Right cardiac atrium (tissue), 5 donors: ENCODE measurements around the gene AEBP2. TPM values are rescaled to one million over a fixed set of nuclear protein-coding genes. Genes with fewer than 3 reads are reported as not detected.

Experiments used
- ATAC-seq, 2 donors: fragments of 200-7000 bp; cut with Tn5 transposase; one replicate each; pipeline versions ENCODE4 v1.8.0 to v1.9.1; 2020; ENCODE audit warnings: moderate library complexity in 2 of 2, mild to moderate bottlenecking in 1 of 2
- DNase-seq, 3 donors: peaks; one replicate each; pipeline ENCODE4 v3.0.0-alpha.2; 2020
- H3K27ac ChIP-seq: one replicate; pipeline ENCODE4 v1.5.1; 2013; ENCODE audit warnings: mild to moderate bottlenecking, low read length, control low read depth, moderate library complexity
- H3K27me3 ChIP-seq: one replicate; pipeline ENCODE4 v1.6.1; 2013; ENCODE audit not compliant: control insufficient read depth, insufficient read depth
- H3K4me1 ChIP-seq: one replicate; pipeline ENCODE4 v1.6.1; 2013; ENCODE audit warnings: low read length; ENCODE audit not compliant: control insufficient read depth, insufficient read depth
- H3K4me3 ChIP-seq: one replicate; pipeline ENCODE4 v1.5.1; 2013; ENCODE audit warnings: low read length, control low read depth
- H3K9me3 ChIP-seq: one replicate; pipeline ENCODE4 v1.6.1; 2013; ENCODE audit warnings: low read length; ENCODE audit not compliant: control insufficient read depth
- WGBS: extraction: QIAGEN DNeasy Blood & Tissue Kit; methylation state at CpG from one replicate; pipeline ENCODE4 v1.1.7; 2013; 5-methylcytosine and 5-hydroxymethylcytosine counted together
- intact Hi-C, 4 donors: fragments of 100-400 bp; cut with DNase I; formaldehyde crosslinking; loops; one replicate each; pipeline versions ENCODE4 v1.11.0 to v1.14.0; 2022 to 2023
- polyA plus RNA-seq: library from polyadenylated mRNA; stranded (reverse); fragments of 200-250 nt; gene quantifications from one replicate; pipeline ENCODE4 v1.2.3, GENCODE V29; 2013
- total RNA-seq, 4 donors: library from RNA; stranded (reverse); fragmentation: NEBNext Ultra II Directional; extraction: Animal tissue kit (Norgen Biotek cat#: 25700); gene quantifications; one replicate each; pipeline ENCODE4 v1.2.1, GENCODE V29; 2021
- donor health status: healthy with polysubstance abuse.
- donor health status: DM: no; HTN: yes; CAD: no.
- donor health status: DM: no; HTN: no; CAD: no.
- donor health status: DM: no; HTN: yes; CAD: no; lungs with severe emphysema.
- donor health status: DM: yes; HTN: yes; CAD: no.

Gene AEBP2
- total and polyA plus RNA-seq, 5 donors: 11.9 to 35.3 (median 34.0) TPM

- intact Hi-C loops: no loop called here
- no peaks in the 10 kb centered on the region for H3K9me3 ChIP-seq
Measured at GRCh38 chr12:19483727-19484126, 44.4 kb downstream of the AEBP2 start.

DNA sequence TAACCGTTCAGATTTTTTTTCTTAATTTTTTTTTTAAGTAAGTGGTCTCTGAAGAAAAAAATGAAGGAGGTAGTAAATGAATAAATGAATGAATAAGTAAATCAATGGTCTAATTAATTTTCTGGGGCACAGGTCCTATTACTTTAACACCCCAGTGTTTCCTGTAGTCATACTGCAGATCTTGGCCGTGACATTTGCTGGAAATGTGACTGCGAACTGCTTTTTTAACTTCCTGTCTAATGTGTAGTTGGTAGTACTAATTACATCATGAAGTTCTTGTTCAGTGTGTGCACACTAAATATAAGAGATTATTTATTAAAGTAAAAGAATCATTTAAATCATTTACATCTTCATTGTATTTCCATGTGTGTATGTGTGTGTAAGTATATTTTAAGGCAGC lies 45.4 kb downstream of the AEBP2 start:
- 70% methylated on average over 3 of the region's 3 CpGs for WGBS
- Histone ChIP-seq H3K9me3 (no peaks in the 10 kb centered on the region), H3K4me3 (no peak overlapping the region), H3K27me3 (no peaks in the 10 kb centered on the region), H3K4me1 (peaks cover 9% of the 10 kb centered on the region), H3K27ac (no peak overlapping the region)
- intact Hi-C loops: no loop called here
- no peak for ATAC-seq
- DNase-seq: no peak

More at GRCh38 chr12:19483727-19484126, 44.4 kb downstream of the AEBP2 start:
- DNase-seq: no peak
- Histone ChIP-seq H3K27me3 (no peaks in the 10 kb centered on the region), H3K4me1 (peaks cover 9% of the 10 kb centered on the region), H3K27ac (no peak overlapping the region), H3K4me3 (no peak overlapping the region)
- 75% methylated on average over 4 of the region's 4 CpGs for WGBS
- ATAC-seq: no peak

GRCh38 chr12:19485240-19485639 lies 45.9 kb downstream of the AEBP2 start:
- Histone ChIP-seq H3K27ac (no peak overlapping the region), H3K4me1 (peaks cover 9% of the 10 kb centered on the region), H3K4me3 (no peak overlapping the region), H3K9me3 (no peaks in the 10 kb centered on the region), H3K27me3 (no peaks in the 10 kb centered on the region)
- intact Hi-C loops: no loop called here
- ATAC-seq: no peak
- DNase-seq: no peak
- WGBS: 73% methylated on average over 6 of the region's 6 CpGs

DNA sequence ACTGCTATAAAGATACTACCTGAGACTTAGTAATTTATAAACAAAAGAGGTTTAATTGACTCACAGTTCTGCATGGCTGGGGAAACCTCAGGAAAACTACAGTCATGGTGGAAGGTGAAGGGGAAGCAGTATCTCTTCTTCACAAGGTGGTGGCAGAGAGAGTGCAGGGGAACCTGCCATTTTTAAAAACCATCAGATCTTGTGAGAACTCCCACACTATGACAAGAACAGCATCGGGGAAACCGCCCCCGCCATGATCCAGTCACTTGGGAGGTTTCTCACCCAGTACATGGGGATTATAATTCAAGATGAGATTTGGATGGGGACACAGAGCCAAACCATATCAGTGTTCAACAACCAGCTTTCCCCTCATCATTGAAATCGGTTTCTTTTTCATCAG lies 49.9 kb downstream of the AEBP2 start:
- DNase-seq (no peak), ATAC-seq (no peak)
- no peaks in the 10 kb centered on the region for H3K27me3 ChIP-seq
- H3K27ac ChIP-seq: no peak overlapping the region
- no peaks in the 10 kb centered on the region for H3K9me3 ChIP-seq
- no peak overlapping the region for H3K4me3 ChIP-seq
- WGBS: 93% methylated on average over 4 of the region's 4 CpGs
- H3K4me1 ChIP-seq: peaks cover 2% of the 10 kb centered on the region
- intact Hi-C loops: no loop called here

- ATAC-seq: no peak
- Histone ChIP-seq H3K9me3 (no peaks in the 10 kb centered on the region), H3K4me1 (peaks cover 2% of the 10 kb centered on the region), H3K4me3 (no peak overlapping the region), H3K27me3 (no peaks in the 10 kb centered on the region), H3K27ac (no peak overlapping the region)
- intact Hi-C loops: no loop called here
- WGBS: 74% methylated on average over 3 of the region's 3 CpGs
- no peak for DNase-seq
Measured at GRCh38 chr12:19490908-19491307, 51.6 kb downstream of the AEBP2 start.

DNA sequence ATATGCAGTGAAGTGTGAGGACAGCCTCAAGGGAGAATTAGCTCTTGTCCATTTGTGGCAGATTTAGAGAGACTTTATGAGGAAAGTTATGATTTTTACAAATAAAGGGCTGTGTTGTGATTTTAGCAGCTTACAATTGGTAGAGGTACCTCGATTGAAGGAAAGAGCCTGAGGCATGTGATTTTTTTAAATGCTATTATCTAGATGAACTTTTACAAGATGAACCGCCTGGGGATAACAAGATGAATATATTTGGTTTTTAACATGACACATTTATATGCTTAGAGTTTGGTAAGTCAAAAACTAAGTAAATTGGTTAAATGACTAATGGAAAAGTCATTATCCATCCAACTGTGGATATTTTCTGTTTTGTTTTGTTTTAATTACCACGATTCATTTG lies 52.6 kb downstream of the AEBP2 start:
- ATAC-seq (no peak), DNase-seq (no peak)
- H3K4me3 ChIP-seq: no peak overlapping the region
- H3K27ac ChIP-seq: no peak overlapping the region
- 87% methylated on average over 3 of the region's 3 CpGs for WGBS
- intact Hi-C loops: no loop called here
- no peaks in the 10 kb centered on the region for H3K9me3 ChIP-seq
- H3K27me3 ChIP-seq: no peaks in the 10 kb centered on the region
- peaks cover 2% of the 10 kb centered on the region for H3K4me1 ChIP-seq

- H3K4me3 ChIP-seq: no peak overlapping the region
- H3K4me1 ChIP-seq: no peaks in the 10 kb centered on the region
- no peak overlapping the region for H3K27ac ChIP-seq
- DNase-seq (no peak), ATAC-seq (no peak)
- intact Hi-C loops: no loop called here
- no peaks in the 10 kb centered on the region for H3K9me3 ChIP-seq
- H3K27me3 ChIP-seq: no peaks in the 10 kb centered on the region
- WGBS: 89% methylated on average over 5 of the region's 5 CpGs
Measured at GRCh38 chr12:19496219-19496878, 57.1 kb downstream of the AEBP2 start.

GRCh38 chr12:19498099-19498498 lies 58.8 kb downstream of the AEBP2 start:
- Histone ChIP-seq H3K4me3 (no peak overlapping the region), H3K27me3 (no peaks in the 10 kb centered on the region), H3K9me3 (no peaks in the 10 kb centered on the region), H3K4me1 (no peaks in the 10 kb centered on the region), H3K27ac (no peak overlapping the region)
- DNase-seq: no peak
- WGBS: 27% methylated on average over 2 of the region's 2 CpGs
- intact Hi-C loops: no loop called here
- ATAC-seq: no peak

DNA sequence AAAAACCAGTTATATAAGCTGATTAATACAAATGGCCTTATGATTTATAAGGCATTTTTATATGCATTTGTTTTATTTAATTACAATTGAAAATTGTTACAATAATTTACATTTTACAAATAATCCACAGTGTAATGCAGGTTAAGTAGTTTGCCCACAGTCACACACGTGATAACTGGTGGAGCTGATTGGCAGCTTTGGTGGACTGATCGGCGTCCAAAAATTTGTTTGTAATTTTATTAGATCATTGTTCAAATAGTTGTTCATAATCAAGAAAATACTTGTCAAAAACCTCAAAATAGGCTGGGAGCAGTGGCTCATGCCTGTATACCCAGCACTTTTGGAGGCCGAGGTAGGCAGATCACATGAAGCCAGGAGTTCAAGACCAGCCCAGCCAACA lies 59.7 kb downstream of the AEBP2 start:
- DNase-seq (no peak), ATAC-seq (no peak)
- 95% methylated on average over 4 of the region's 4 CpGs for WGBS
- H3K4me1 ChIP-seq: peaks cover 1% of the 10 kb centered on the region
- H3K9me3 ChIP-seq: no peaks in the 10 kb centered on the region
- H3K27ac ChIP-seq: no peak overlapping the region
- intact Hi-C loops: no loop called here
- H3K27me3 ChIP-seq: no peaks in the 10 kb centered on the region
- H3K4me3 ChIP-seq: no peak overlapping the region

DNA sequence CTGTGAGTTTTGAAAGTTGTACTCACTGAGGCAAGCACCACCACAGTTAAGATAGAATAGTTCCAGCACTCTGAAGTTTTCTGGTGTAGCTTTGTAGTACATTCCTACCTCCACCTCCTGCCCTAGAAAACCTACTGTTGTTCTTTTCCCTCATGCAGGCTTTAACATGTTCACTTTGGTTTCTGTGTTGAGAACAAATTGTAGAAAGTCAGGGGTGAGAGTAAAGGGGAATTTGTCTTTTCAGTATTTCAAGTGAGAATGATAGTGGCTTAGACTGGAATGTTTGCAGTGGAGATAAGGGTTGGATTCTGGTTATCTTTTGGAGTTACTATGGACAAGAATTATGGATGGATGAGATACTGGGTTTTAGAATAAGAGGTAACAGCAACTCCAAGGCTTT lies 67.2 kb downstream of the AEBP2 start:
- intact Hi-C loops: loop anchor here in 1 of 4 donors (10.0 kb wide), 1 partner anchor 138 kb away; no protein-coding TSS in a partner anchor
- Histone ChIP-seq H3K27me3 (no peaks in the 10 kb centered on the region), H3K4me3 (no peak overlapping the region), H3K27ac (no peak overlapping the region), H3K4me1 (peaks cover 6% of the 10 kb centered on the region), H3K9me3 (no peaks in the 10 kb centered on the region)
- ATAC-seq (no peak), DNase-seq (no peak)

DNA sequence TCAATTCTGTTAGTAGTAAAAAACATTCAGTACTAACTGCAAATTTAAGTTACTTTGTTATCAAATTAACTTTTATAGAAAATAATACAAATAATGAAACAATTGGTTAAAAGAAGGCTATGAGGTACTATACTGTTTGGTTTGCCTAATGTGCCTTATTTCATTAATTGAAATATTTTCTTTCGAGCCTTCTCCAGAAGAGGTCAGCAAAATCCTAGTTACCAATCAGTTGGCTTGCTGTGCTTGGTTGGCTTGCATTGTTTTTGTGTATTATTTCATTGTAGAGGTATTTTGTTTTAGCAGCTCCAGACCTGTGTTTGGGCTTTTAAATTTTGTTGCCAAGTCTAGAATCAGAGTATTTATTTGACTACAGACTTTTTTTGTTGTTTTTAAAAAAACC lies 68.5 kb downstream of the AEBP2 start:
- intact Hi-C loops: loop anchor here in 1 of 4 donors (10.0 kb wide), 1 partner anchor 137 kb away; no protein-coding TSS in a partner anchor
- H3K4me3 ChIP-seq: no peak overlapping the region
- H3K27me3 ChIP-seq: no peaks in the 10 kb centered on the region
- no peak overlapping the region for H3K27ac ChIP-seq
- no peak for DNase-seq
- no peaks in the 10 kb centered on the region for H3K9me3 ChIP-seq
- 40% methylated on average over 1 of the region's 1 CpG for WGBS
- peak in 1 of 2 donors; percentile 54 for ATAC-seq
- peaks cover 6% of the 10 kb centered on the region for H3K4me1 ChIP-seq

DNA sequence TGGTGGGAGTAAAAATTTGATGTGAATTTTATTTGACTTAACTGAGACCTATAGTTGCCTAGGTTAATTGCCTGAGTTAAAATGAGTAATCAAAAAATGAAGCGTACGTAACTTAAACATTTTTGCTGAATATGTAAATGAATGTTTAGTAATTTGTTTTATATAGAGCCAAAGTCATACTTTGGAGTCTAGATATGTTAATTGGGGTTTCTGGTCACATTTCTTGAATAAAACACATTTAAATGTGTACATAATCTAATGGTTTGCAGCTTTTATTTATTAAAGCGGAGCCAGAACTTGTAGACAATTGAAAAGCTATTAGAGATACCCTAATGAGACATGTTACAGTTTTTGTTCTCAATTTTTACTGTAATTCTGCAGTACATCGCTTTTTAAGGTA lies 71.2 kb downstream of the AEBP2 start:
- H3K9me3 ChIP-seq: no peaks in the 10 kb centered on the region
- H3K4me1 ChIP-seq: peaks cover 4% of the 10 kb centered on the region
- no peaks in the 10 kb centered on the region for H3K27me3 ChIP-seq
- WGBS: 98% methylated on average over 4 of the region's 4 CpGs
- DNase-seq (no peak), ATAC-seq (no peak)
- no peak overlapping the region for H3K4me3 ChIP-seq
- intact Hi-C loops: loop anchor here in 1 of 4 donors (10.0 kb wide), 1 partner anchor 134 kb away; no protein-coding TSS in a partner anchor
- H3K27ac ChIP-seq: no peak overlapping the region
